Gastrocnemius medialis (tissue), 4 donors: ENCODE data around the gene ZKSCAN8.

Source experiments
- CTCF ChIP-seq, 5 experiments: fragments of 450-650 bp in 3 of 5; fragments of 200-600 bp in 2 of 5; sonication (generic) in 2 of 5; IDR thresholded peaks in 4 of 5; conservative IDR thresholded peaks in 1 of 5; 1 replicate in 4 of 5; 2 replicates in 1 of 5; pipeline ENCODE4 v1.5.1; 2016 to 2019; ENCODE audit warnings: antibody characterized with exemption in 5 of 5, mild to moderate bottlenecking in 3 of 5, moderate library complexity in 3 of 5
- POLR2A ChIP-seq, 2 donors: fragments of 450-650 bp; IDR thresholded peaks; one replicate each; pipeline ENCODE4 v1.6.1; 2017; ENCODE audit warnings: antibody characterized with exemption in 2 of 2, mild to moderate bottlenecking in 2 of 2, moderate library complexity in 2 of 2

GRCh38 chr6:28208111-28208659 lies 66.5 kb downstream of the ZKSCAN8 start:
- TF ChIP-seq CTCF (IDR thresholded peaks at IDR 0.05 in 4 of 5, conservative IDR thresholded peaks at IDR 0.05 in 1 of 5) (no peak), POLR2A (IDR thresholded peaks at IDR 0.05) (no peak)
